GM21529 (cell line): ENCODE results near the gene ENDOD1.

Source experiments
- ATAC-seq: cut with Tn5 transposase; IDR thresholded peaks from one replicate; pipeline ENCODE4 v1.9.1; 2021; ENCODE audit not compliant: unreplicated experiment

ENDOD1 gene

DNA sequence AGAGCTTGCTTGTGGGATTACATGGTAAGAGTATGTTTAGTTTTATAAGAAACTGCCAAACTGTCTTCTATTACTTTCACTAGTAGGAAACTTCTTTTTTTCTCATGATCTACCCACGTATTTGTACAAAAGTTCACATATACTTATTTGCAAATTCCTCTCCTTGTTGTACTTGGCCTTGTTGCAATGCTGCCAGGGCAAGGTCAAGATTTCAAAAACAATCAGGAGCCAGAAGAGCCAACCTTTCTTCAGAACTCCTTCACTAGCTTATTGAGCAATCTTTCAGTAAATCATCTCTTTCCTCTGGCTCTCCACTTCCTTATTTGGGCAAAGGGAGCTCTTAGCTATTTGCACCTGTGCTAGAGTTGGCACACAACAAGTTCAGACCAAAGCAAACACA lies 13.2 kb upstream of the ENDOD1 start:
- peak; percentile 66 for ATAC-seq

- ATAC-seq = no peak
Measured at GRCh38 chr11:95076981-95077380, 12.7 kb upstream of the ENDOD1 start.

GRCh38 chr11:95078526-95078925 lies 11.1 kb upstream of the ENDOD1 start:
- ATAC-seq = no peak

DNA sequence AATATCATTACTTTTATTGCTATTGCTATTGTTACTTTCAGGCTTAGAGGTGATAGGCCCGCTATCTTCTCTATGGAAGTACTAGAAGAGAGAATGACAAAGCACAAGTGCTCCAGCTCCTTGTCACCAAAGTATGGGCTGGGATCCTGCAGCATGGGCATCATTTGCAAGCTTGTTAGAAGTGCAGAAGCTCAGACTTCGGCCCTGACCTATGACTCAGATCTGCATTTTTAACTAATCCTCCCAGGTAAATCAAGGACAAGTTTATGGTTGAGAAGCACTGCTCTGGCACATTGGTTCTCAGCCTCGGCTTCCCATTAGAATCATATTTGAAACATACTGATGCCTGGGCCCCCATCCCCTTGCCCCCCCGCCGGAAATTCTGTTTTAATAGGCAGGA lies 8.6 kb upstream of the ENDOD1 start:
- no peak for ATAC-seq

GRCh38 chr11:95081412-95081811 lies 8.2 kb upstream of the ENDOD1 start:
- ATAC-seq = no peak

DNA sequence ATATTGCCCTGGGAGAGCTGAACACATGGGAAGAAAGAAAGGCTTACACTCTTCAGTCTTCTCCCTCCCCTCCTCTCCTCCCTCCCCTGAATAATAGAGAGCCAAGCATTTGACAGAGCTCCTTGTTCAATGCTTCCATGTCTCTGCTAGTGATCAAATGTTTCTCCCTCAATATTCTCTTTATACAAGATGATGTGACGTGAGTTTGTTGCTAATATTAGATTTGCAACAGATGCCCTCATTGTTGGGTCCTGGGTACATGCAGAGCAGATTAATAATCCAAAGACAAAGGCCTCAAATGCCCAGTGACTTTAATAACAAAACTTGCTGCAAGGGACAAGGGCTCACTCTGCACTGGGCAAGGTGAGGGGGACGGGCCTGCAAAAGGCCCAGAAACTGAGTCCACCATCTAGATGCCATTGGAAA lies 7.1 kb upstream of the ENDOD1 start:
- no peak for ATAC-seq

DNA sequence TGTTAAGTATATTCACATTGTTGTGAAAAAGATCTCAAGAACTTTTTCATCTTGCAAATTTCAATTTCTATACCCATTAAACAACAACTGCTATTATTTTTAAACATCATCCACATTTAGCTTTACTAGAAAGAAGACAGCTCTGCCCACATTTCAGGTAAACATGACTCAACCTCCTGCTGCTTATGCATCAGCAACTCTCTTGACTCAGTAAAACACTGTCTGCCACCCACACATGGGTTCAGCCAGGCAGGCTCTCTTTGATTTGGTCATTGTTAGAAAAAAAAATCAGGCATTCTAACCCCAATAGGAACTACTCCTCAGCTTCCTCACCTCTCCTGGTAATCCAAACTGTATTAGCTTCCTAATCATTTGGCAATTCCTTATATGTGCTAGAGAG lies 5.1 kb upstream of the ENDOD1 start:
- peak; percentile 43 for ATAC-seq

- no peak for ATAC-seq
Measured at GRCh38 chr11:95085117-95085816, 4.4 kb upstream of the ENDOD1 start.

DNA sequence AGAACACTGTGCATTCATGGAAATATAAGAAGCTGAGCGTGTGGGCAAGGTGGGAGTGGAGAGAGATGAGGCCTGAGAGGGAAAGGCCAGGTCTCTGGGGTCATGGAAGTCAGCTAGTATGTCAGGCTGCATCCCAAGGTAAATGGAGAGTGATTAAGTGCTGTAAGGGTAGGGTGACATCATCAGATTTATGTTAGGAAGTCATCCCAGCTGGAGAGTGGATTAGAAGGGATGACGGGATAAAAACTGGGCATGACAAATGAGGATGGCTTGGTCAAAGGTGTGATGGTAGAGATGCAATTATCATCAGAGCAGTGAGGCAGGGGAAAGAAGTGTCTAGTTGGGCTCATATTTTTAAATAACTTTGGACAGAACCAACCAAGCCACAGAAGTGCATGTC lies 3.5 kb upstream of the ENDOD1 start:
- no peak for ATAC-seq

DNA sequence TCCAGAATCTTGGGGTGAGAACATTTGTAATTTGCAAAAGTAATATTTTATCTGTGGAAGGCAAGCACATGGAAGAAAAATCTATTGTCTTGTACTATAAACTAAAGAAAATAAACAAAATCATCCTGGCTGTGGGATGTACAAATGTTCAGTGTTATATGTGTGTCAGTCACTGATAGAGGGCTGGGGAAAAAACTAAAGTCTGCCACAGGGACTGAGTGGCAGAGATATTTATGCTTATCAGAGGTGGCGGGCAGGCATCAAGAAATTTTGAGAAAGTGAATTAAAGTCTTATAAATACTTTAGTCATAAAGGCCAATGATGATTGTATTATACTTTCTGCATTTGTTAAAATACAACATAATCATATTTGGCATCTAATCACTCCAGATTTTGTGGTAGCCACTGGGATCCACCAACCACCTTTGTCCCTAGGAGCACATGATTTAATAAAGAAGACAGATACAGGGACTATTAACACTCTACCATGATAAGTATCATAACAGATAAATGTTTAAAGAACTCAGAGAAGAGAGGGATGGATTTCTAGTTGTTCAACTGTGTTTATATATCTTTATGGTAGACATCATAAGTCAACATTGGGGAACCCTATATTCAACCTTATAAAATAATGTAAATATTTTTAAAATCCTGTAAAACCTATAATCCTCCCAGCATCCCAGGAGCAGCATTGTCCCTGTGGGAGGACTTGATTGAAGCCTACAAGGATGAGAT lies 2.6 kb upstream of the ENDOD1 start:
- ATAC-seq = no peak

- peak; percentile 47 for ATAC-seq
Measured at GRCh38 chr11:95088946-95089619, 563 bp upstream of the ENDOD1 start.

GRCh38 chr11:95091663-95092180 lies 2.1 kb downstream of the ENDOD1 start:
- no peak for ATAC-seq

DNA sequence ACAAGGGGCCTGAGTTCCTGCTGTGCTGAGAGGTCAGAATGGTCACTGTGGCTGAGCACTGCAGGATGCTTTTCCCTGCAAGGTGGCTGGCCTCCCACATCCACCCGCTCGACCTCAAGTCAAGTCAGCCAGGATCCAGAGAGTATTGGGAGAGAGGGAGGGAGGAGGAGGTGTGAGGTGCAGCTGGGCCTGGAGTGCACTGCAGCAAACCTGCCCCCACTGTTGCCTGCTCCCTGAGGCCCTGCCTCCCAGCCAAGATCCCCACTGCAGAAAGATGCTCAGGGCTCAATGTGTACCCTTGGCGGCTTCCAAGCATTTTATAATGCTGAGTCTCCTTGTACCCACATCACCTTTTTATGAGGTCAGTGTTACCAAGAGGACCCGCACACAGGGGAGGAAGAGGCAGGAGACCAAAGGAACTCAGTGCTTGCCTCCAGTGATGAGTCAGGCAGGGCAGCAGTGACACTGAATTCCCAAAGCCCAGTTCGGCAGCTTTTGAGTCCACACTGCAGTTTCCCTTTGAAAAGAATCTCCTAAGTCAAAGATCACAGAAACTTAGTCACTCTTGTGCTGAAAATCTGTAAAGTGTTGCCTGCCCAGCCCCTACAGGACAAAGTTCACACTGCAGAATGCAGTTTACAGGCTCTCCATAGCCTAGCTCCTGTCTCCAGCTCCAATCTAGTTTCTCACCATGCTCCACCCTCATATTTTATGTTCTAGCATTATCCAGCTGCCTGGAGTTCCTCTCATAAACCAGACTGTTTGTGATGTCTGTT lies 3.1 kb downstream of the ENDOD1 start:
- ATAC-seq = no peak

DNA sequence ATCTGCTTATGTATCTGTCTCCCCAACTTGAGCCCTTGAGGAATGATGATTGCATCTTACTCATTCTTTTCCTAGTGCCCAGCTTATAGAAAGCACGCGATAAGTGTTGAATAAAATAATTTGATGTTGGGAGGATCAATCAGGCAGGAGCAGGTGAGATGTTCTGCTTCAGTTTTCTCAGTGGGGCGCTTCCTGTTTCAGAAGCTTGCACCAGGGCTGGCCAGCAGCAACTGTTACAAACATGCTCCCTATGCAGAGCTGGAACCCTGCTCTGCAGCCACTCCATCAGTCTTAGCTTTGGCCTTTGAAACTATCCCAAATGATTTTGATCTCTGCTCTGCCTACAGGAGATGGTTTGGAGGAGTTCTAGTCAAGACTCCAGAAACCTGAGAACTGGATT lies 3.9 kb downstream of the ENDOD1 start:
- peak; percentile 15 for ATAC-seq

DNA sequence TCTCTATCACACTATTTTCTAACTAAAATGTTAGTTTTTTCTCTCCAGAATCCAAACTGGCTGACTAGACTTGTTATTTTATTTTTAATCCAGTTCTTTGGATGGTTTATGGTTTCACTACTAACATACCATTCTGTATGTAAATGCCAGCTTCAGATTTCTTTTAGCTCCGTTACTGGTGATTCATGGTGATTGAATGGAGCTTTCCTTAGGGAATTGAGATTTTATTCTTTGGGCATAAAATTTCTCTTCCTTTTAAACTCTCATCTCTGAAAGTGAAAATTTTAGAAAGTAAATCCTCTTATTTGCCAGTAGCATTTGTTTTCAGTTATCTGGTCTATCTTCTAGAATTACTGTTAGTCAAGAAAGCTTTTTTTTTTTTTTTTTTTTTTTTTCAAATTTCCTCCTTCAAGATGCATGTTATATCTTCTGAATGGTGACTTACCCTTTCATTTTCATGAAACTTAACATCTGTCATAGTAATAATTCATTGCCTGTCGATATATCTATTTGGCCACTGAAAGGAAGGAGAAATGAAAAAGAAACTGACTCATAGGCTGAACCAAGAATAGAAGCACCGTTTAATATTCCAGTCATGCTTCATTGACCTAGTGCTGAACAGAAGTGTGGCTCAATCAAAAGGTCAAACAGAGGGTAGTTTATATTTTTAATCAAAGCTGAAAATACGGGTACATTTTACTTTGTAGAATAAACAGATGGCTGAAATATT lies 6.4 kb downstream of the ENDOD1 start:
- ATAC-seq = peak; percentile 81

GRCh38 chr11:95097209-95097608 lies 7.6 kb downstream of the ENDOD1 start:
- ATAC-seq = no peak

DNA sequence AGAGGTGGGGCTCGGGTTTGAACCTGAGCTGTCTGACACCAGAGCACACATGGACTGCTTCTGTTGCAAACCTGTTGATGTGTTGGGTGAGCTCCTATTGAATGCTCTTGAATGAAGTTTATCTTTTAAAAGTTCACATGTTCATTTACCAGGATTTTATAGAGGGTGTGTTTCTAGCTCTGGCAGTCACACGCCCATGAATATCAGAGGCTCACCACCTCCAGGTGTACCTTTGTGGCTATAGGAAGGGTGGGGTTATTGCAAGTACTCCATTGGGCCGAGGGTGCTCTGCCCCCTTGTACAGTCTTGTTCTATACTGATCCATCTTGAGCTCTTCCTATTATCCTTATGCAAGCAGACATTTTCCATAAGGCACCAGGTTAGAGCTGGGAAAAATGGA lies 9.2 kb downstream of the ENDOD1 start:
- ATAC-seq = no peak

DNA sequence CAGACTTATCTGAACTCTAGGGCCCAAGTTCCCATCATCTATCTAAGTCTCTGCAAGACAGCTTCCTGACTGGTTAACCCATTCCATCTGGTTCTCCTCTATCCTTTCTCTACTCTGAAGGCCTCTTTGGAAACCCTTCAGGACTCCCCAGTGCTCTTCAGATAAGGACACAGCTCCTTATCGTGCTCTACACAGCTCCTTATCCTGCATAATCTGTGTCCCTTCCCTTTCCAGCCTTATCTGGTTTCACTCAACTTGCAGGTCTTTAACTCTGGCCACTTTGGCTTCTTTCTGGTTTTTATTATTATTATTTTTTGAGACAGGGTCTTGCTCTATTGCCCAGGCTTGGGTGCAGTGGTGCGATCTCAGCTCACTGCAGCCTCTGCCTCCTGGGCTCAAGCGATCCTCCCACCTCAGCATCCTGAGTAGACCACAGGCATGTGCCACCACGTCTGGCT lies 10.6 kb downstream of the ENDOD1 start:
- no peak for ATAC-seq

GRCh38 chr11:95100856-95101507 lies 11.3 kb downstream of the ENDOD1 start:
- no peak for ATAC-seq

GRCh38 chr11:95101935-95102334 lies 12.3 kb downstream of the ENDOD1 start:
- no peak for ATAC-seq
